ENCODE data around the gene CDH23. TPM values are rescaled to one million over a fixed set of nuclear protein-coding genes. Genes with fewer than 3 reads are reported as not detected.

The CDH23 gene
- total and polyA plus RNA-seq, 8 donors = 3.4 to 64.6 (median 9.9) TPM

DNA sequence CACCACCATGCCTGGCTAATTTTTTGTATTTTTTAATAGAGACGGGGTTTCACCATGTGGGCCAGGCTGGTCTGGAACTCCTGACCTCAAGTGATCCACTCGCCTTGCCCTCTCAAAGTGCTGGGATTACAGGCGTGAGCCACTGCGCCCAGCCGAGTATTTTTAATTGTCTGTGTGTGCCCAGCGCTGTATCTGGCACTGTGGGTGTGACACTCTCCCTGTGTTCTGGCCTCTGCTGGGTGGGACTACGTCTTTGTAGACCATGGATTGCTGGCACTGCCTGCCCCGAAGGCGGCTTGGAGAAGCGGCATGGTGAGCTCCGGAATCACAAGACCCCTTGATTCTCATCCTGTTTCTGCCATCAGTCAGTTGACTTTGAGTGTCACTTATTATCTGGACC lies 136.2 kb downstream of the CDH23 start:
- intact Hi-C loops (cut with DNase I) = no loop called here
- Histone ChIP-seq H3K4me3 (no peak overlapping the region), H3K27me3 (no peaks in the 10 kb centered on the region), H3K4me1 (no peaks in the 10 kb centered on the region), H3K9me3 (no peaks in the 10 kb centered on the region), H3K27ac (no peak overlapping the region), H3K36me3 (no peaks in the 10 kb centered on the region)
- no peak for FAIRE-seq
- ATAC-seq = no peak
- WGBS, 2 donors = 76 to 84% methylated on average over 11 of the region's 11 CpGs
- TF ChIP-seq, protein P1, sequence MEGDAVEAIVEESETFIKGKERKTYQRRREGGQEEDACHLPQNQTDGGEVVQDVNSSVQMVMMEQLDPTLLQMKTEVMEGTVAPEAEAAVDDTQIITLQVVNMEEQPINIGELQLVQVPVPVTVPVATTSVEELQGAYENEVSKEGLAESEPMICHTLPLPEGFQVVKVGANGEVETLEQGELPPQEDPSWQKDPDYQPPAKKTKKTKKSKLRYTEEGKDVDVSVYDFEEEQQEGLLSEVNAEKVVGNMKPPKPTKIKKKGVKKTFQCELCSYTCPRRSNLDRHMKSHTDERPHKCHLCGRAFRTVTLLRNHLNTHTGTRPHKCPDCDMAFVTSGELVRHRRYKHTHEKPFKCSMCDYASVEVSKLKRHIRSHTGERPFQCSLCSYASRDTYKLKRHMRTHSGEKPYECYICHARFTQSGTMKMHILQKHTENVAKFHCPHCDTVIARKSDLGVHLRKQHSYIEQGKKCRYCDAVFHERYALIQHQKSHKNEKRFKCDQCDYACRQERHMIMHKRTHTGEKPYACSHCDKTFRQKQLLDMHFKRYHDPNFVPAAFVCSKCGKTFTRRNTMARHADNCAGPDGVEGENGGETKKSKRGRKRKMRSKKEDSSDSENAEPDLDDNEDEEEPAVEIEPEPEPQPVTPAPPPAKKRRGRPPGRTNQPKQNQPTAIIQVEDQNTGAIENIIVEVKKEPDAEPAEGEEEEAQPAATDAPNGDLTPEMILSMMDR (IDR thresholded peaks at IDR 0.05) = no peak
- no peak for DNase-seq

DNA sequence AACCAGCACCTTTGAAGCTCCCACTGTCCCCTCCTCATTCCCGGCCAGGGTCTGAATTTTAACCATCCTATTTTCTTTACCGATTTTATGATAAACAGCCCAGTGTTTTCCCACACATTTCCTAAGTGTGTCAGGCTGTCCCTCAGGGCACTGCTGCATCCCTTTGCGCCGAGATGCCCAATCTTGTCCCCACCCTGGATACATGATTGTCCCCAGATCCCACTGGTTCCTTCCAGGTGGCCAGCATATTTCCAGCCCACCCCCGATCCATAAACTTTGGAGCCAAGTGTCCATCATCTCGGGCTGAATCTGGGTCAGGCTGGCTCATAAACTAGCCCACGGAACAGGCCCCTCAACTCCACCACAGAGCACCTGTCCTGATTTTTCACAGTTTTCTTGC lies 137.2 kb downstream of the CDH23 start:
- intact Hi-C loops (cut with DNase I) = no loop called here
- no peaks in the 10 kb centered on the region for H3K27me3 ChIP-seq
- H3K4me1 ChIP-seq = no peaks in the 10 kb centered on the region
- 67 to 84% methylated on average over 7 of the region's 7 CpGs for WGBS, 2 donors
- no peak overlapping the region for H3K4me3 ChIP-seq
- no peaks in the 10 kb centered on the region for H3K36me3 ChIP-seq
- TF ChIP-seq, protein P1 (IDR thresholded peaks at IDR 0.05) = no peak
- no peak for FAIRE-seq
- no peak for DNase-seq
- no peak for ATAC-seq
- H3K27ac ChIP-seq = no peak overlapping the region
- H3K9me3 ChIP-seq = no peaks in the 10 kb centered on the region

DNA sequence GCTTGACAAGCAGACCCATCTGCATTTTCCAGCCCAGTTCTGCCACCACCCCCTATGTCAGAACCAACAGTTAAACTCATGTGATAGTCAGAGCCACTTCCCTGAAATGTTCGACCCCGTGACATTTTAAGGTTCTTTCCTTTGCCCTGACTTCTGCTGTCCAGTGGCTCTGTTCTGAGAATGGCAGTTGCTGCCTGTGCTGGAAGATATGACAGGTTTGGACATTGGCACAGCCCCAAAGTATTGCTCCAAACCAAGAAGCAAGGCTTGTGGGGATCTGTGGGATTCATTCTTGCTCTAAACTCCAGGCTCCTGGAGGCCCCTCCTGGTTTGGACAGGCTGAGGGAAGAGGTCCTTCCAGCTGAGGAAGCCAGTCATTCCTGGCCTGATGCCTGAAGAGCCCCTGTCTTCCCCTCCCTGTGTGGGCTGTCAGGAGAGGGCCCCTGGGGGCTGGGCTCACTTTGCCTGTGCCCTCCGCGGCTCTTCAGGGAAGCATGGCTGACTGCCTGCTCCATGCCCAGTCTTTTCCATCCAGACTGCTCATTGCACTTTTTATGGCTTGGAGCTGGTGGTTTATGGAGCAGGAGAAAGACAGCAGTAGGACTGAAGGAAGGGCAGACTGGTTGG lies 138.0 kb downstream of the CDH23 start:
- no peaks in the 10 kb centered on the region for H3K9me3 ChIP-seq
- DNase-seq (no peak), FAIRE-seq (no peak), ATAC-seq (no peak)
- H3K27ac ChIP-seq = no peak overlapping the region
- no peaks in the 10 kb centered on the region for H3K36me3 ChIP-seq
- 70 to 73% methylated on average over 4 of the region's 4 CpGs for WGBS, 2 donors
- no peaks in the 10 kb centered on the region for H3K27me3 ChIP-seq
- intact Hi-C loops (cut with DNase I) = no loop called here
- TF ChIP-seq, protein P1 (IDR thresholded peaks at IDR 0.05) = no peak
- no peaks in the 10 kb centered on the region for H3K4me1 ChIP-seq
- H3K4me3 ChIP-seq = no peak overlapping the region

DNA sequence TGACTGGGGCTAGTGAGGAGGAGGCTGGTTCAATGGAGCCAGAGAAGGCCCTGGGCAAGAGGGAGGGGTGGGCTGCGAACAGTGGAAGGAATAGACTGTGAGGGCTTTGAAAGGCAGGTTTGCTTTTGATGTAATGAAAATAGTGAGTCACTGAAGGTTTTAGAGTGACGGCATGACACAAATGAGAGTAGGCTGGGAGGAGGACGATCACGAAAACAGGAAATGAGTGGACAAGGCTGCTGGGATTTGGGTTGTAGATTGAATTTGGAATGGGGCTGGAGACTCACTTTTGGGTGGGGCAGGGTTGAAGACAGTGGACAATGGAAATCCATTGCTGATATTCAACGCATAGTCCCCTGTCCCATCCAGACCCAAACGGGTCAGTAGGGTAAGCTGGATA lies 139.6 kb downstream of the CDH23 start:
- 80 to 91% methylated on average over 6 of the region's 6 CpGs for WGBS, 2 donors
- intact Hi-C loops (cut with DNase I) = no loop called here
- no peak overlapping the region for H3K4me3 ChIP-seq
- no peaks in the 10 kb centered on the region for H3K36me3 ChIP-seq
- no peaks in the 10 kb centered on the region for H3K4me1 ChIP-seq
- ATAC-seq (no peak), DNase-seq (no peak), FAIRE-seq (no peak)
- H3K27me3 ChIP-seq = no peaks in the 10 kb centered on the region
- no peak overlapping the region for H3K27ac ChIP-seq
- TF ChIP-seq, protein P1 (IDR thresholded peaks at IDR 0.05) = no peak
- H3K9me3 ChIP-seq = no peaks in the 10 kb centered on the region

DNA sequence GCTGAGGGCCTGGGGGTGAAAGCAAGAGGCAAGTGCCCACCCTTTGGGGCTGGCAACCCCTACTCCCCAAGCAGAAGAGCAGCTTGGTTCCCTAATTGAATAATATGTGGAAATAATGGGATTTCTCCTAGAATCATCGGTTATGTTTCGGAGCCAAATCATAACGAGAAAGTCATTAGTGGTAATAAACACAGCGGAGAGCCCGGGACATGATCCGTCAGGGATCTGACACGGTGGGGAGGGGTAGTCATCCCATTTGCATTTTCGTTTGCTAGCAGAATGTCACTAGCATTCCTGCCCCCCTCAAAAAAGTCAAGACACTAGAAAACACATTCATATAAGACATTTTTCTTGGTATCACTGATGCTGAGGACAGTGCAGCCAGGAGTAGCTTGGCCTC lies 140.4 kb downstream of the CDH23 start:
- no peak for FAIRE-seq
- H3K27ac ChIP-seq = no peak overlapping the region
- 84 to 85% methylated on average over 8 of the region's 8 CpGs for WGBS, 2 donors

More for the DNA sequence above, 140.4 kb downstream of the CDH23 start:
- DNase-seq = no peak
- intact Hi-C loops (cut with DNase I) = no loop called here
- no peaks in the 10 kb centered on the region for H3K27me3 ChIP-seq
- no peaks in the 10 kb centered on the region for H3K36me3 ChIP-seq
- TF ChIP-seq, protein P1 (IDR thresholded peaks at IDR 0.05) = no peak
- ATAC-seq = no peak
- H3K4me3 ChIP-seq = no peak overlapping the region
- H3K4me1 ChIP-seq = no peaks in the 10 kb centered on the region
- no peaks in the 10 kb centered on the region for H3K9me3 ChIP-seq
